Activated naive CD4-positive, alpha-beta T cell treated with anti-CD3 and anti-CD28 coated beads, Interleukin-2, amount 50 U/mL, for 72 hours (primary cell): Measurements from ENCODE around the gene AFF3. TPM values are rescaled to one million over a fixed set of nuclear protein-coding genes. Genes with fewer than 3 reads are reported as not detected.
A peak's percentile ranks its signal among the peaks of the same experiment; 100 is the strongest.

Experiments
- ATAC-seq, 2 donors: fragments of 150-1000 bp; cut with Tn5 transposase; 2 replicates each; pipeline ENCODE4 v1.10.0; 2021; ENCODE audit warnings: mild to moderate bottlenecking in 2 of 2, moderate library complexity in 2 of 2
- DNase-seq, 2 donors: peaks; one replicate each; pipeline ENCODE4 v3.0.0; 2021 to 2022; ENCODE audit warnings: low spot score in 2 of 2
- H3K27ac Mint-ChIP-seq, 2 donors: one replicate each; pipeline ENCODE4 v1.8.0; 2022; ENCODE audit warnings: mild to moderate bottlenecking in 2 of 2, mixed read lengths in 2 of 2
- H3K36me3 Mint-ChIP-seq, 2 donors: one replicate each; pipeline ENCODE4 v1.8.0; 2022; ENCODE audit warnings: mixed read lengths in 2 of 2
- H3K9me3 Mint-ChIP-seq, 2 donors: one replicate each; pipeline ENCODE4 v1.8.0; 2022; ENCODE audit warnings: mixed read lengths in 2 of 2
- total RNA-seq, 2 donors: library from RNA; stranded (reverse); gene quantifications; one replicate each; pipeline ENCODE4 v1.2.3, GENCODE V29; 2022

The AFF3 gene
- total RNA-seq, 2 donors from 2014 or later, result 1.5 to 5.2 TPM

- Mint-ChIP-seq H3K9me3 (no peaks in the 10 kb centered on the region), H3K36me3 (no peaks in the 10 kb centered on the region), H3K27ac (peak overlapping the region; percentile 10 to 38)
- DNase-seq (no peak), ATAC-seq (no peak)
Observed at GRCh38 chr2:99898336-99899048, 243.9 kb downstream of the AFF3 start.

- Mint-ChIP-seq H3K9me3 (no peaks in the 10 kb centered on the region), H3K27ac (no peak overlapping the region), H3K36me3 (no peaks in the 10 kb centered on the region)
- ATAC-seq (no peak), DNase-seq (no peak)
Observed at GRCh38 chr2:99891428-99891780, 251.0 kb downstream of the AFF3 start.

- H3K27ac Mint-ChIP-seq, result no peak overlapping the region
- no peaks in the 10 kb centered on the region for H3K36me3 Mint-ChIP-seq
- ATAC-seq (no peak), DNase-seq (no peak)
- no peaks in the 10 kb centered on the region for H3K9me3 Mint-ChIP-seq
Observed at GRCh38 chr2:99890568-99891427, 251.6 kb downstream of the AFF3 start.

GRCh38 chr2:99888617-99889016 lies 253.8 kb downstream of the AFF3 start:
- Mint-ChIP-seq H3K27ac (no peak overlapping the region), H3K36me3 (no peaks in the 10 kb centered on the region), H3K9me3 (no peaks in the 10 kb centered on the region)
- ATAC-seq (no peak), DNase-seq (no peak)

GRCh38 chr2:99886418-99886817 lies 256.0 kb downstream of the AFF3 start:
- no peaks in the 10 kb centered on the region for H3K36me3 Mint-ChIP-seq
- ATAC-seq (no peak), DNase-seq (no peak)
- H3K27ac Mint-ChIP-seq, result no peak overlapping the region
- H3K9me3 Mint-ChIP-seq, result no peaks in the 10 kb centered on the region

GRCh38 chr2:99883358-99883757 lies 259.0 kb downstream of the AFF3 start:
- Mint-ChIP-seq H3K9me3 (no peaks in the 10 kb centered on the region), H3K36me3 (no peaks in the 10 kb centered on the region), H3K27ac (no peak overlapping the region)
- DNase-seq (no peak), ATAC-seq (no peak)

- H3K36me3 Mint-ChIP-seq, result no peaks in the 10 kb centered on the region
- H3K27ac Mint-ChIP-seq, result no peak overlapping the region
- DNase-seq, result no peak
- no peak for ATAC-seq
- no peaks in the 10 kb centered on the region for H3K9me3 Mint-ChIP-seq
Observed at GRCh38 chr2:99881901-99882591, 260.3 kb downstream of the AFF3 start.

GRCh38 chr2:99880964-99881294 lies 261.5 kb downstream of the AFF3 start:
- DNase-seq, result no peak
- H3K27ac Mint-ChIP-seq, result no peak overlapping the region
- no peak for ATAC-seq
- H3K36me3 Mint-ChIP-seq, result no peaks in the 10 kb centered on the region
- no peaks in the 10 kb centered on the region for H3K9me3 Mint-ChIP-seq

GRCh38 chr2:99880148-99880963 lies 262.0 kb downstream of the AFF3 start:
- DNase-seq, result no peak
- H3K9me3 Mint-ChIP-seq, result no peaks in the 10 kb centered on the region
- H3K27ac Mint-ChIP-seq, result no peak overlapping the region
- H3K36me3 Mint-ChIP-seq, result no peaks in the 10 kb centered on the region
- ATAC-seq, result peak in 1 of 2 donors; percentile 78

GRCh38 chr2:99879481-99879880 lies 262.9 kb downstream of the AFF3 start:
- H3K27ac Mint-ChIP-seq, result no peak overlapping the region
- DNase-seq (no peak), ATAC-seq (no peak)
- H3K9me3 Mint-ChIP-seq, result no peaks in the 10 kb centered on the region
- no peaks in the 10 kb centered on the region for H3K36me3 Mint-ChIP-seq

GRCh38 chr2:99878581-99879350 lies 263.6 kb downstream of the AFF3 start:
- ATAC-seq (no peak), DNase-seq (no peak)
- no peaks in the 10 kb centered on the region for H3K9me3 Mint-ChIP-seq
- H3K36me3 Mint-ChIP-seq, result no peaks in the 10 kb centered on the region
- H3K27ac Mint-ChIP-seq, result no peak overlapping the region

GRCh38 chr2:99877963-99878362 lies 264.4 kb downstream of the AFF3 start:
- no peak for DNase-seq
- no peak for ATAC-seq
- Mint-ChIP-seq H3K27ac (no peak overlapping the region), H3K36me3 (no peaks in the 10 kb centered on the region), H3K9me3 (no peaks in the 10 kb centered on the region)

- H3K36me3 Mint-ChIP-seq, result no peaks in the 10 kb centered on the region
- DNase-seq, result no peak
- no peaks in the 10 kb centered on the region for H3K9me3 Mint-ChIP-seq
- ATAC-seq, result no peak
- H3K27ac Mint-ChIP-seq, result no peak overlapping the region
Observed at GRCh38 chr2:99876956-99877355, 265.4 kb downstream of the AFF3 start.

- Mint-ChIP-seq H3K9me3 (no peaks in the 10 kb centered on the region), H3K27ac (no peak overlapping the region), H3K36me3 (no peaks in the 10 kb centered on the region)
- no peak for DNase-seq
- ATAC-seq, result no peak
Observed at GRCh38 chr2:99875627-99876201, 266.7 kb downstream of the AFF3 start.

- peaks cover 0 to 7% of the 10 kb centered on the region in 2 donors for H3K9me3 Mint-ChIP-seq
- no peak for ATAC-seq
- no peaks in the 10 kb centered on the region for H3K36me3 Mint-ChIP-seq
- H3K27ac Mint-ChIP-seq, result no peak overlapping the region
- DNase-seq, result no peak
Observed at GRCh38 chr2:99868260-99868659, 274.1 kb downstream of the AFF3 start.

- peaks cover 0 to 7% of the 10 kb centered on the region in 2 donors for H3K9me3 Mint-ChIP-seq
- H3K36me3 Mint-ChIP-seq, result no peaks in the 10 kb centered on the region
- ATAC-seq, result no peak
- DNase-seq, result no peak
- no peak overlapping the region for H3K27ac Mint-ChIP-seq
Observed at GRCh38 chr2:99867770-99868169, 274.6 kb downstream of the AFF3 start.
